HG03571 (cell line): ENCODE measurements around the gene UQCC5.

Experiments
- ATAC-seq: cut with Tn5 transposase; IDR thresholded peaks from one replicate; pipeline ENCODE4 v1.9.1; 2021; ENCODE audit not compliant: unreplicated experiment

The UQCC5 gene

DNA sequence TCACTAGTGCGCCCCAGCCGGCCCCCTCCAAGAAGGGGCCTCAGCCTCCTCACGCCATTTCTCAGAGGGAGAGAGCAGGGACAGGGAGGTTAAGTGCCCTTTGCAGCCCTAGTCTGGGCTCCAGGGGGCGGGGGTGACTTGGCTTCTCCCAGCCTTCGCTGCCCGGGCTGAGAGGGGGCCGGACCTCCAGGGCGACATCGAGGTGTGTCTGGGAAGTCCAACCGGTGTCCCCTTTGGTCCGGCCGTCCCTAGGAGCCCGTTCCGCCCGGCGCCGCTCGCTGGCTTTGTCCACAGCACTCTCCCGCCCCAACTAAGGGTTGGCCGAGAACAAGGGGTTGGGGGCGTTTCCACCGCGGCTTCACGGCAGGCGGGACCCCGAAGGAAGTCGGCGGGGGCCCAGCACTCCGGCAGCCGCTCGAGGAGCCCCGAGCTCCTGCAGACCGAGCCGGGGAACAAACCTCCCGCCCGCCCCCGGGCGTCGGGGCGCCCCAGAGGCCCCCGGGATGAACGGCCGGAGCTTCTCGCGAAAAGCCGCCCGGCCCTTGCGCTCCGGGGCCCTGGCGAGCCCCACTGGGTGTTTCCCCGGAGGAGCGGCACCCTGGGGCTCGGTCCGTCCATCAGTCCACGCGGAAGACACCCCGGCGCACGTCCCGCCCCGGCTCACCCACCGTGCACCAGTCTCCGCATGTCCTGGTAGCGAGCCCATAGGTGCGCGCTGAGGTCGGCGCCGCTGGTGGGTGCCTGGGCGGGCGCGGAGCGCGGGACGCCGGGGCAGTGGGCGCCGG lies 3.4 kb upstream of the UQCC5 start:
- no peak for ATAC-seq

DNA sequence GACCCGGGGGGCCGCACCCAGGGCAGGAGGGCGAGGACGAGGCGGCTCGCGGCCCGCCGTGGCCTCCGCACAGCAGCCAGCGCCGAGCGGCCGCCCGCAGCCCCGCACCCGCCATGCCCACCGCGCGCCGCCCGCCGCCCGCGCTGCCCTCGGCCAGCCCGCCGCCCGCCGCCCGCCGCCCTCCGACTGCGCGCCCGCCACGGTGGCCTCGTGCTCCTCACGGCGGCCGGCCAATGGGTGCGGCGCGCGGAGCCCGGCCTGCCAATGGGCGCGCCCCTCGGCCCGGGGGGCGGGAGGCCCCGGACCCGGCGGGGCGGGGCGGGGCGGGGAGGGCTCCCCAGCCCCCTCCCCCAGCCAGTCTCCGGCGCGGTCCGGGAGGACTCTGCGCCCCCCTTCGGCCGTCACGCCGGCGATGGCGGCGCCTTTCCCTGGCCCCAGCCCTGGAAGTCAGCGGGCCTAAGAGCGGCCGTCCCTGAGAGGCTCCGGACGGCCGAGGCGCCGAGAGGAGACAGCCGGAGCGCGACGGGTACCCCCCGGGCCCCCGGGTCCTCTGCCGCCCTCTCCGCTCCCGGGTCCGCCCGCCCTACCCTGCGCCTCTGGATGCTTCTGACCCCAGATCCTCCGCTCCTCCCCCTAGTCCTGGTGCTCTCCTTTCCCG lies 2.7 kb upstream of the UQCC5 start, which contains the start of gene NT5DC2:
Gene NT5DC2, minus strand, starts transcription at position 235 of the 658 bp plus-strand sequence. Its CDS starts 120 bp downstream, at position 115.
- no peak for ATAC-seq

- ATAC-seq, result no peak
Observed at GRCh38 chr3:52534281-52535183, 1.9 kb upstream of the UQCC5 start.

- no peak for ATAC-seq
Observed at GRCh38 chr3:52535411-52536111, 844 bp upstream of the UQCC5 start.

DNA sequence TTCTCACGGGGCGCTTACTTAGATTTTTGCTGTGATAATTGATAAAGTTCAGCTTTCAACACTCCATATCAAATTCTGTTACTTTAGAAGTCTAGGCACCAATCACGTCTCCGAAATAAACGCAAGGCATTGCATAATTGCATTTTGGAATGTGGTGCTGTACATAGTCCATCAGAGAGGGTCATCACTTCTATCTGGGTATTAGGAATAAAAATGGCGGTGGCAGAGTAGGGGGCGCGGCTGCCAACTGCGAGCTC lies 365 bp upstream of the UQCC5 start:
- ATAC-seq, result no peak

- no peak for ATAC-seq
Observed at GRCh38 chr3:52537165-52537620, 788 bp downstream of the UQCC5 start.

DNA sequence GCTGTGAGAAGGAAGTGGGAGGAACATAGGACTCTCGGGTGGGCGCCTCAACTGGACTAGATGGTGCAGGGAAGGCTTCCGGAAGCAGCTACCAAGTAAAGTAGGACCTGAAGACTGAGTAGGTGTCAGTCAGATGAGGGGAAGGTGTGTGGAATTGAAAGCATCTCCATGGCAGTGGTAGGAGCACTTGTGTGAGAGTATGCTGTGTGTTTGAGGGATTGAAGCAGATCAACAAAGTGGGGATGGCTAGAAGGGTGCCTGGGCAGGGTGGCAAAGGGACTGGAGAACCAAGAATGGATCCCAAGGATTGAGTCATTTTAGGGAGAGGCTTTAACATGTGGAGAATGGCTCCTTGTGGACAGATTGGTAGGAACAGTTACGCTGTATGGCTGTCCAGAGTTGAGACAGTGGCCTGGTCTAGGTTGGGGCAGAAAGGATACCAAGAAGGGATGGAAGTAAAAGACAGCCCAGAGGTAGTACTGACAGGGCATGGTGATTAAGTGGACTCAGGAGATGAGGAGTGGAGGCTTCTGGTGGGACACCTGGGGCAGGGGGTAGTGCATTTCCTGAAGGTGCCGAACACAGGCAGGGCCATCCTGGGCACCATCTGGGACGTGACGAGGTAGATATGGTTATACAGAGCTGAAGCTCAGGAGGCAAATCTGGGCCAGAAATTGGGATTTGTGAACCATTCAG lies 1.5 kb downstream of the UQCC5 start:
- ATAC-seq, result no peak

DNA sequence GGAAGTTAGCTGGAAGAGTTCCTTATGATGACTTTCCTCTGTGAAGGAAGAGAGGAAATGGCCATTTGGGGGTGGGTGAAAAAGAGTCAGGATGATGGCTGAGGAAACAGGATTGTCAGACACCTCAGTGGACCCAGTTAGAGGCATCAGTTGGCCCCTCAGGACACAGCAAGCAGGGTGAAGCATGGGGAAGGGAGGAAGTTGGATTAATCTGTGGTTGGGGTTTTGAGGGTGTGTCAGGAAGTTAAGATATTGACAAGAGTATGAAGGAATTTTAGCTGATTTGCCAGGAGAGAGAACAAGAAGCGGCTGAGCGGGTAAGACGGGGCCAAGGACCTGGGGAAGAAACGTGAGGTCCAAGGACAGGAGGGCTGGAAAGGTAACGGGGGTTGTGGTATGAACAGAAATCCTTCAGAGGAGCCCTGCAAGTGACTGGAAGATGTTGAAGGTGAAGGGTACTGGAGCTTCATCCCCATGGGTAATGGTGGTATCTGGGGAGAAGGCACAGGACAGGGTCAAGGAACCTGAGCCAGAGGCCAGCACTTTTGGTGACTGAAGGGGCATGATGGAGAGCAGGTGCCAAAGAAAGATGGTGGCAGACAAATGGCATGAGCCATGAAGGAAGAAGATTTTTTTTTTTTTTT lies 2.7 kb downstream of the UQCC5 start:
- no peak for ATAC-seq

DNA sequence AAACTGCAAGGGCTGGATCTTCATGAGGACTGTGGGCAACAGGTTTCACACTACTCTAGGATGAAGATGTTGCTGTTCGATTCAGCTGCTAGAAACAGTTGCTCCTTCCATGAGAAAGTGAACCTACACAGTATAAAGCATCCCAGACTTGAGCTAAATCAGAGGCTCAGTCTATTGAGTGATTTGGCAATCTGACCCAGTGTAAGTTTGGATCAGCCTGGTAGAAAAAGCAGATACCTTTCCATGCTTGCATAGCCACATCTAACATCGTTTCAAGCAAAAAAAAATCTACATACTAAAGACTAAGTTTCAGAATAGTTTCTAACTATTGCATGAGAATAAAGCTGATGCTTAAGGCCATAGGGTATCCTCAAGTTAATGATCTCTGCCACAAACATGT lies 4.6 kb downstream of the UQCC5 start:
- no peak for ATAC-seq

DNA sequence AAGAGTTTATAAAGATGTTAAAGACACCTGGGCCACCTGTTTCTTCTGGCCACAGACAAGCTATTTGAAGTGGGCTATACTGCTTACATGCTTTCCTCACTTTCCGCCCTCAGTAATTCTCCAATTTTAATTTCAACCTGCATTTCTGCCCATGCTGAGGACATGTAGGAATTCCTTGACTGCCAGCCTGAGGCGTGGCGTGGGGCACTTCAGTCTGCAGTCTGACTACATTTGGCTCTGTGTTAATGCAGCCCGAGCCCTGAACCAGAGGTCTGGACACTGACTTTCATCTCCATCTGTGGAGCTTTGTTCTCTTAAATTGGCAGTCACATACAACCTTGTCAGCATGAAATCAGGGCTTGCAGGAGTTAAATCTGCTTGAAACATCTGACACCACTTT lies 8.5 kb downstream of the UQCC5 start:
- ATAC-seq, result no peak

- no peak for ATAC-seq
Observed at GRCh38 chr3:52546111-52546901, 9.9 kb downstream of the UQCC5 start.

- no peak for ATAC-seq
Observed at GRCh38 chr3:52547143-52547542, 10.7 kb downstream of the UQCC5 start.

DNA sequence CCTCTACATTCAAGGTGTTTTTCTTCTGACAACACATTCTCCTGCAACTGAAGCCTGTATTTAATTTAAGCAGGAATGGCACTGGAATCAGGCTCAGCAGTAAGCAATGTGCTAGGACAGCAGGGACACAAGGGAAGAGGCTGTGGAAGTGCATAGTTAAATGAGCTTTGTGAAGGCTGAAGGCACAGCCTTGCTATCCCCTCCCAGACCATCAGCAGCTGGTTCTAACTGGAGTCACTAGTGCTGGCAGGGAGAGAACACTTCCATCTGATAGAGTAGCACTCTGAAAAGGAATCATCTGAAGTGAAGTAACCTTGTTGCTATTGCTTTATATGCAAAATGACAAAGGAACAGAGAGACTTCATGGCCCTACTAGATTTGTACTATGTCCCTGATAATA lies 14.7 kb downstream of the UQCC5 start:
- ATAC-seq, result no peak

DNA sequence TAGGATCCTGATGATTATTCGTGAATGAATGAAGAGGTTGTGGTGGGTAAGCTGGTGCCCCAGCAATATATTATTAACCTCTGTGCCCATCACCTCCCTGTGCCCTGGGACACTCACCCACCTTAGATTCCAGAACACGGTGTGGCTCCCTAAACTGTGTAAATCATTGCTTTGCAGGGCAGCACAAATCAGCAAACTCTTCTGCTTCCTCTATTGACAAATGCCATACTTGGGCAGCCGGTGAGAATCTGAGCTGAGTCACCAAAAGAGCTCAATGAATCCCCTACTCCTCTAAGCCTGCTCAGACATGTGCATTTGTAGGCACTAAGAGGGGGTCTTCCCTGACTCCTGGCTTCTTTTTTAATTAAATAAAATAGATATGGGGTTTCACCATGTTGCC lies 15.7 kb downstream of the UQCC5 start:
- ATAC-seq, result no peak

DNA sequence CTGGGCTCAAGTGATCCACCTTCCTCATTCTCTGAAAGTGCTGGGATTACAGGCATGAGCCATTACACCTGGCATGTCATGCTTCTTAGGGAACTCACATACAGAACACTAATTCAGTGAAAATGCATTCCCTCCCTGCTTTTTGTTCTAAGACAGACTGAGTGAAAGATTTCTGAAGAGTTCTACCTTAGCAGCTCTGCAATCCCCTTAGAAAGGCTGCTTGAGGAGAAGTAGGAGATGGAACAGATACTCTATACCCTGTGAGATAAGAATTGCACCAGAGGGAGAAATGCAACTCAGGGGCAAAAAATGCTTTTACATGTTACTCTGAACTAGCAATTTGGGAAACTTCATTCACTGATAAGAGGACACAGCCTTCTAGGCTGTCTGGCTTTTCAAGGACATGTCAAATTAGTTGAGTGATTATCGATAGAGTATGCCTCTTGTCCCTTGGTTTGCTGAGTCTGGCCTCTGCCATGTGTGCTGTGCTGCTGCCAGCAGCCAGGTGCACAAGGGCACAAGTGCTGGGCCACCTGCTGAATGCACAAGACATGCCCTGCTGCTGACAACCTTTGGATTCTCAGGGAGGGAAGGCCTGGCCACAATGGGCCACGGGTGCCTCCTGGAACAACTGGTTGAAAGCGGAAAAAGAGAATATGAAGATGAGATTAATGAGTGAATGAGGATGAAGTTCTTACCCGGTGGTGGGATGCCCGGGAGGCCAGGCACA lies 17.8 kb downstream of the UQCC5 start:
- no peak for ATAC-seq

DNA sequence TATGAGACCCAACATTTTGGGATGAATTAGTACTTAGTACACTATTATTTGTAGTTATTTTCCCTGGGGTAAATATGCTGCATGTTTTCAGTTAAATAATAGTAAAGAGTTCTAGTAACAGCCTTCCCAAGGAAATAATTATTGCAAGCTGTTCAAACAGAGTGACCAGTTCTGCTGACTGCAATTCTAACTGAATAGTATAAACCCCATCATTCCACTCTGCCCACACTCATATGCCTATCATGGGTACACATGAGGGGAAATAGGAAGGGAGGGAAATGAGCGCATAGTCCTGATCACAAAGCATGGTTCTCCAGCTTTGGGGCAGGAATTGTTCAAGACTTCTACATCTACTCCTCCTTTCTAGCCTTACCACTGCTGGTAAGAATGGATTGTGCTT lies 18.7 kb downstream of the UQCC5 start:
- no peak for ATAC-seq

GRCh38 chr3:52557011-52557960 lies 20.9 kb downstream of the UQCC5 start:
- ATAC-seq, result no peak
